Astrocyte of the spinal cord (primary cell): ENCODE measurements around the gene TMEM132D.

ENCODE experiments used
- DNase-seq: peaks from one replicate; pipeline ENCODE4 v3.0.0; 2011; ENCODE audit warnings: low read depth, low spot score
- H3K4me3 ChIP-seq: 2 replicates; pipeline ENCODE4 v1.5.1; 2011; ENCODE audit warnings: low read depth, mild to moderate bottlenecking, low read length, moderate library complexity
- CTCF ChIP-seq: IDR thresholded peaks from 2 replicates; pipeline ENCODE4 v1.5.1; 2012; ENCODE audit warnings: low read depth, mild to moderate bottlenecking, low read length, inconsistent platforms
- in situ Hi-C: cut with HindIII; loops from 2 replicates; pipeline ENCODE4 v1.10.0; 2017; ENCODE audit warnings: low sequenced_read_pairs

The TMEM132D gene

GRCh38 chr12:129162805-129163204, 741.0 kb downstream of the TMEM132D start:
- no peak overlapping the region for H3K4me3 ChIP-seq
- no peak for TF ChIP-seq CTCF
- in situ Hi-C loops = no loop called here
- DNase-seq = no peak

DNA sequence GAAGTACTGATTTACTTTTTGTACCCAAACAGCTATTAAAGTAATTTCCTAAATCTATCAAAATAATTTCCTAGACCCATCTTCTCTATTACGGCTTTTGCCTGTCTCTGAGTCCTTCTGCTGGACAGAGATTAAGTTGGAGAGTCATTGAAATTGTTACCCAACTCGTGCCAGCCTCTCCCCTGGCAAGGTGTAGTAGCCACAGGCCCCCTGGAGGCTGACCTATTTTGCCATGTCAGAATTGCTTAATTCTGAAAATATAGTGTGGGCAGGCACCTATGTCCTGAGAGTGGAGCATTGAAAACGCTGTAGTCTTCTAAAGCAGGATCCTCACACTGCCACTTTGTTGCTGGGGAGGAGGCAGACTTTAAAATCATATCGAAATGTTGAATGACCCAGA, 742.3 kb downstream of the TMEM132D start:
- no peak for TF ChIP-seq CTCF
- no peak for DNase-seq
- in situ Hi-C loops = no loop called here
- H3K4me3 ChIP-seq = no peak overlapping the region

DNA sequence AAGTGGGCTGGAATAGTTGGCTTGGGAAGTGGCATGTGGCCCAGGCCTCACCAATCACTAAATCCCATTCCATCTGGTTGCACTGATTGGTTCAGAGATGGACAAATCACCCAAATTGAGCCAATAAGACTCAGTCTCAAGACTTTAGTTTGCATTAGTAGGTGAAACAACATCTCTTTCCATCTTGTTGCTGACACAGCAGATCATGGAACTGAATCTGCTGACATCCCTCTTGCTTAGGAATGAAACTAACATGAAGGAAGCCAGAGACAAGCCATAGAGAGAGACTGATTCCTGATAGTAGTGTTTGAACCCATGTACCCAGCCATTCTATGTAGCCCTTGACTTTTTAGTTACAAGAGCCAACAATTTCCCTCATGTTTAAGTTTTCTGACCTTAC, 743.5 kb downstream of the TMEM132D start:
- no peak overlapping the region for H3K4me3 ChIP-seq
- no peak for TF ChIP-seq CTCF
- in situ Hi-C loops = no loop called here
- DNase-seq = no peak

DNA sequence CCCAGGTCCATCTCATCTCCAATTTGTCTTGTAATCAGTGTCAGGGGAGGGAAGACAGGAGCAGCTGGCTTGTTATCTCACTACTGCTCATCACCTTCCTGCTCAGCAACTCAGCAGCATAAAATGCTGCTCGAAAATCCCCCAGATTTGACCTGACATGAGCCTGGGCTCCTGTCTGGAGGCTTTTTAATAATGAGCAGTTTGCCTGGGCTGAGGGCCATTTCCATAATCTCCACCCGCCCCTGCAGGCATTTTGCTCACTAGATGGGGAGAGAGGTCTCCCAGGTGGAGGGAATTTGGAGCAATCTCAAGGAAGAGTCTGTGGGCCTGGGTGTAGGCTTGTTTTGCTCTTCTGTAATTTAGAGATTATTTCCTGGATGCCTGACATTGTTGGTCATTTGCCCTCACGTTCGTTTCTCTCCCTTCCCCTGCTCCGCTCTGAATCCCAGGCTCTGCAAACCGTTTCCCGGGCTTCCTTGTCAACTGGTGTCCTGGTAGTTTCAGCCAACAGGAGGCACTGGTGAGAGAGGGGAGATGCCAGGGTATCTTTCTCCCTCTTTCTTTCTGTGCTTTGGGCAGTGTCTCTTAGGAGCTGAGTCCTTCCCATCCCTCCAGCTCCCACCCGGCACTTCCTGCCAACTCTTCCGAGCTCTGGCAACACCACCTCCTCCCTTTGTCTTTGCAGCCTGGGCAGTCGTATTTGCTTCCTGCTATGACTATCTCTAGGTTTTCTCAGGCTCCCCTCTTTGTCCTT, 751.3 kb downstream of the TMEM132D start:
- no peak for DNase-seq
- in situ Hi-C loops = no loop called here
- no peak for TF ChIP-seq CTCF
- no peak overlapping the region for H3K4me3 ChIP-seq

- in situ Hi-C loops = no loop called here
- DNase-seq = no peak
- H3K4me3 ChIP-seq = no peak overlapping the region
- no peak for TF ChIP-seq CTCF
These were observed 753.1 kb downstream of the TMEM132D start for GRCh38 chr12:129150721-129151120.

GRCh38 chr12:129145381-129145780, 758.4 kb downstream of the TMEM132D start:
- in situ Hi-C loops = no loop called here
- no peak for TF ChIP-seq CTCF
- no peak for DNase-seq
- H3K4me3 ChIP-seq = no peak overlapping the region

DNA sequence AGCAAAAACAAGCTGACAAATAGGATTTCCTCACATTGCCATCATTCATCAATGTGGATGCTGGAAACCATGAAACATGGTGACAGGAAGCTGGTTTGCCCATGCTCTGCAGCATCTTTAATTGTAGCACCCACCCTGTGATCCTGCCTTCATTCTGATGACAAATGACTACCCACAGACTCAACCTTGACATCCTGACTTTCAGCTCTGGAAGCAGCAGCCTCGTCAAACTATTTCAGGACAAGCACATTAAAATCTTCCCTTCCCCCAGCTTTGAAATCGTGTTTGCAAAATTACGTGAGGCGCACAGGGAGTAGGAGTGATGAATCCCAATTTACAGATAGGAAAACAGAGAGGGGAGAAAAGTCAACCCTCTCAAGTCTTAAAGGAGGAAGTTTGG, 765.0 kb downstream of the TMEM132D start:
- in situ Hi-C loops = no loop called here
- no peak overlapping the region for H3K4me3 ChIP-seq
- TF ChIP-seq CTCF = no peak
- no peak for DNase-seq
